GM12878 (cell line): ENCODE results near the gene DNAJB6. TPM values are rescaled to one million over a fixed set of nuclear protein-coding genes. Genes with fewer than 3 reads are reported as not detected.

ENCODE experiments used
- ATAC-seq: fragments of 200-7000 bp; cut with Tn5 transposase; 3 replicates; pipeline ENCODE4 v1.9.1; 2020; ENCODE audit warnings: mild to moderate bottlenecking, moderate library complexity
- BruUV-seq: library from RNA; stranded (reverse); fragments of 400-500 nt; replicated peaks from 2 replicates; lab custom pipeline; 2021; lab: Mats Ljungman, UMichigan
- CTCF ChIA-PET: fragments of 300-600 bp; sonication (Branson Sonifier 250); formaldehyde crosslinking; extraction: SDS; loops from one replicate; lab custom pipeline; 2021; ENCODE audit warnings: inconsistent platforms; lab: Yijun Ruan, JAX
- POLR2A ChIA-PET: fragments of 350-600 bp; formaldehyde crosslinking; extraction: SDS; loops from one replicate; lab custom pipeline; 2021; ENCODE audit warnings: inconsistent platforms; lab: Charles Lee
- RAD21 ChIA-PET: fragments of 300-600 bp; sonication (Branson Sonifier 250); formaldehyde crosslinking; loops from one replicate; lab custom pipeline; 2023; ENCODE audit warnings: antibody characterized with exemption; ENCODE audit not compliant: unreplicated experiment; lab: Charles Lee
- SMC1A ChIA-PET: fragments of 300-600 bp; sonication (Branson Sonifier 250); formaldehyde crosslinking; loops from one replicate; lab custom pipeline; 2023; ENCODE audit not compliant: unreplicated experiment, uncharacterized antibody; lab: Charles Lee
- DNase-seq: peaks from one replicate; pipeline ENCODE4 v3.0.0-alpha.2; 2011; ENCODE audit warnings: low read depth, low spot score
- FAIRE-seq: peaks from 3 replicates; lab custom pipeline; 2011; peaks lifted over from hg19 to GRCh38; lab: Jason Lieb, UNC
- H2AFZ ChIP-seq: 2 replicates; pipeline ENCODE4 v1.6.0; 2011; ENCODE audit warnings: low read depth, low read length, control low read depth; ENCODE audit not compliant: control insufficient read depth
- H3K27ac ChIP-seq: 2 replicates; pipeline ENCODE4 v1.5.1; 2011; ENCODE audit warnings: control low read depth; ENCODE audit not compliant: control insufficient read depth, insufficient read depth
- H3K27me3 ChIP-seq, 2 experiments: replicated peaks in 1 of 2; 2 replicates each; pipeline versions ENCODE4 v1.6.0 to v1.6.1; 2011; ENCODE audit warnings: low read length in 1 of 2; ENCODE audit not compliant: control insufficient read depth in 2 of 2, insufficient read depth in 2 of 2
- H3K36me3 ChIP-seq, 2 experiments: 2 replicates each; pipeline ENCODE4 v1.5.1; 2011; ENCODE audit warnings: low read length in 1 of 2; ENCODE audit not compliant: control insufficient read depth in 2 of 2, insufficient read depth in 2 of 2
- H3K4me1 ChIP-seq: 2 replicates; pipeline ENCODE4 v1.6.1; 2011; ENCODE audit warnings: mild to moderate bottlenecking, low read length, moderate library complexity, mixed read lengths; ENCODE audit not compliant: control insufficient read depth, insufficient read depth
- H3K4me2 ChIP-seq: 2 replicates; pipeline ENCODE4 v1.6.0; 2011; ENCODE audit warnings: control low read depth; ENCODE audit not compliant: control insufficient read depth, insufficient read depth
- H3K4me3 ChIP-seq: fragments of 200-600 bp; sonication (generic); 2 replicates; pipeline ENCODE4 v1.5.1; 2016
- H3K79me2 ChIP-seq: 2 replicates; pipeline ENCODE4 v1.6.0; 2011; ENCODE audit warnings: low read length; ENCODE audit not compliant: control insufficient read depth, insufficient read depth
- H3K9ac ChIP-seq: 2 replicates; pipeline ENCODE4 v1.8.0; 2011; ENCODE audit warnings: low read length, control low read depth, mixed read lengths; ENCODE audit not compliant: control insufficient read depth, insufficient read depth
- H3K9me3 ChIP-seq: replicated peaks from 3 replicates; pipeline ENCODE4 v1.5.1; 2011; ENCODE audit warnings: mild to moderate bottlenecking, low read length; ENCODE audit not compliant: control insufficient read depth, insufficient read depth
- H4K20me1 ChIP-seq: 2 replicates; pipeline ENCODE4 v1.6.0; 2011; ENCODE audit not compliant: control insufficient read depth, insufficient read depth
- FOXM1 ChIP-seq: IDR thresholded peaks from 2 replicates; pipeline ENCODE4 v1.6.1; 2012; ENCODE audit warnings: low read depth, mild to moderate bottlenecking, inconsistent platforms, low read length, moderate library complexity
- IRF5 ChIP-seq: fragments of 450-650 bp; IDR thresholded peaks from 2 replicates; pipeline ENCODE4 v1.6.1; 2017; ENCODE audit warnings: borderline replicate concordance
- MEF2B ChIP-seq: fragments of 450-650 bp; IDR thresholded peaks from 2 replicates; pipeline ENCODE4 v1.6.1; 2018; ENCODE audit warnings: mild to moderate bottlenecking, moderate library complexity; ENCODE audit not compliant: partially characterized antibody, poor library complexity, severe bottlenecking
- PML ChIP-seq: IDR thresholded peaks from 2 replicates; pipeline ENCODE4 v1.6.1; 2012; ENCODE audit warnings: low read length, inconsistent platforms
- POU2F2 ChIP-seq: IDR thresholded peaks from 3 replicates; pipeline ENCODE4 v1.6.1; 2011; ENCODE audit warnings: low read depth, mild to moderate bottlenecking, low read length, borderline replicate concordance
- SREBF2 ChIP-seq: IDR thresholded peaks from 2 replicates; pipeline ENCODE4 v1.6.1; 2012; ENCODE audit warnings: mild to moderate bottlenecking, low read length
- TCF12 ChIP-seq: IDR thresholded peaks from 2 replicates; pipeline ENCODE4 v1.6.1; 2011; ENCODE audit warnings: low read depth, mild to moderate bottlenecking, low read length
- YBX1 ChIP-seq: fragments of 450-650 bp; IDR thresholded peaks from 2 replicates; pipeline ENCODE4 v1.6.1; 2016; ENCODE audit warnings: antibody characterized with exemption
- YY1 ChIP-seq: IDR thresholded peaks from 2 replicates; pipeline ENCODE4 v1.6.1; 2011; ENCODE audit warnings: low read depth, mild to moderate bottlenecking, low read length
- ZNF207 ChIP-seq: fragments of 450-650 bp; IDR thresholded peaks from 2 replicates; pipeline ENCODE4 v1.6.1; 2014; ENCODE audit warnings: antibody characterized with exemption, mild to moderate bottlenecking, borderline replicate concordance
- ZNF384 ChIP-seq: IDR thresholded peaks from 2 replicates; pipeline ENCODE4 v1.6.1; 2012; ENCODE audit warnings: low read depth, mild to moderate bottlenecking, low read length, improper control_type of control experiment, borderline replicate concordance
- WGBS: methylation state at CpG from one replicate; pipeline ENCODE4 v1.1.6; 2016; ENCODE audit warnings: low lambda C conversion rate; ENCODE audit not compliant: insufficient replicate concordance, insufficient coverage; ENCODE audit errors: missing lambda C conversion rate; 5-methylcytosine and 5-hydroxymethylcytosine counted together
- in situ Hi-C: fragments of 300-500 bp; cut with MboI; formaldehyde crosslinking; loops from 9 replicates; pipeline ENCODE4 v1.14.3; 2018; ENCODE audit warnings: mixed read lengths
- intact Hi-C: fragments of 100-400 bp; cut with micrococcal nuclease; formaldehyde crosslinking; loops from one replicate; pipeline ENCODE4 v1.14.2; 2022; ENCODE audit not compliant: unreplicated experiment
- polyA plus RNA-seq, 11 experiments: library from polyadenylated mRNA; depleted of rRNA in 4 of 11; unstranded in 6 of 11; stranded (reverse) in 5 of 11; fragments of >200 nt; fragmentation: Nextera tagmentation in 4 of 11; fragmentation: Illumina TruSeq in 1 of 11; extraction: Ambion mirVana in 4 of 11; extraction: Trizol in 1 of 11; gene quantifications; 1 replicate in 1 of 11; 2 replicates in 10 of 11; pipeline versions ENCODE4 v1.2.1 to v1.2.3, GENCODE V29; 2011 to 2016; ENCODE audit warnings: inconsistent platforms in 2 of 11, missing spikeins in 2 of 11, low read depth in 1 of 11
- total RNA-seq, 4 experiments: library from RNA; depleted of rRNA in 3 of 4; stranded (reverse); fragments of >200 nt in 3 of 4; fragmentation: Illumina TruSeq in 1 of 4; extraction: Trizol in 1 of 4; gene quantifications; 2 replicates each; pipeline versions ENCODE4 v1.2.1 to v1.2.3, GENCODE V29; 2013 to 2021
- TF ChIP-seq, protein P1 (sequence below): fragments of 450-650 bp; formaldehyde crosslinking; IDR thresholded peaks from 2 replicates; pipeline ENCODE4 v1.4.0; 2022; ENCODE audit warnings: mild to moderate bottlenecking, moderate library complexity
- TF ChIP-seq, protein P2 (sequence below): fragments of 150-350 bp; IDR thresholded peaks from 2 replicates; pipeline ENCODE4 v1.6.1; 2014; ENCODE audit warnings: mild to moderate bottlenecking, low read depth, low read length

The DNAJB6 gene
- total and polyA plus RNA-seq, 10 of the 15 experiments (the other 5 are each of a cell fraction or from before 2014, with no cell fraction given): 34.5 to 117 (median 53.1) TPM

DNA sequence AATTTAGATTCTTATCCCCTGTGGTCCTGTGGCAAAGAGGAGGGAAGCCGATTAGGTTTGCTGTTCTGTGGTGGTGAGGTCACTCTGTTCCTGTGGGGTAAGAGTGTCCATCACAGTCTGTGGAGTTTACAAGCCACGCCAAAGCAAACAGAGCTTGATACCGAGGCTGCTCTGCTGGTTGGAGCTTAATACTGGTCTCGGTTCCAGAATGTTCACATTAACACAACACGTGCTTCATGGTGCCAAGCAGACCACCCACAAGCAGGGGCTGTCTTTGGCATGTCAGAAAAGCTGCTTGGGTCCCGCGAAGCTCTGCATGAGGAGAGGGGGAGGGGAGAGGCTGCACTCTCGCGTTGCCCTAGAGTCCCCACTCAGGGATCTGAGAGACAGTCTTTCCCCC lies 47.5 kb downstream of the DNAJB6 start:
- in situ Hi-C loops (no loop called here), intact Hi-C loops (no loop called here)
- FAIRE-seq: no peak

More for the DNA sequence above, 47.5 kb downstream of the DNAJB6 start:
- TF ChIP-seq, protein P1, sequence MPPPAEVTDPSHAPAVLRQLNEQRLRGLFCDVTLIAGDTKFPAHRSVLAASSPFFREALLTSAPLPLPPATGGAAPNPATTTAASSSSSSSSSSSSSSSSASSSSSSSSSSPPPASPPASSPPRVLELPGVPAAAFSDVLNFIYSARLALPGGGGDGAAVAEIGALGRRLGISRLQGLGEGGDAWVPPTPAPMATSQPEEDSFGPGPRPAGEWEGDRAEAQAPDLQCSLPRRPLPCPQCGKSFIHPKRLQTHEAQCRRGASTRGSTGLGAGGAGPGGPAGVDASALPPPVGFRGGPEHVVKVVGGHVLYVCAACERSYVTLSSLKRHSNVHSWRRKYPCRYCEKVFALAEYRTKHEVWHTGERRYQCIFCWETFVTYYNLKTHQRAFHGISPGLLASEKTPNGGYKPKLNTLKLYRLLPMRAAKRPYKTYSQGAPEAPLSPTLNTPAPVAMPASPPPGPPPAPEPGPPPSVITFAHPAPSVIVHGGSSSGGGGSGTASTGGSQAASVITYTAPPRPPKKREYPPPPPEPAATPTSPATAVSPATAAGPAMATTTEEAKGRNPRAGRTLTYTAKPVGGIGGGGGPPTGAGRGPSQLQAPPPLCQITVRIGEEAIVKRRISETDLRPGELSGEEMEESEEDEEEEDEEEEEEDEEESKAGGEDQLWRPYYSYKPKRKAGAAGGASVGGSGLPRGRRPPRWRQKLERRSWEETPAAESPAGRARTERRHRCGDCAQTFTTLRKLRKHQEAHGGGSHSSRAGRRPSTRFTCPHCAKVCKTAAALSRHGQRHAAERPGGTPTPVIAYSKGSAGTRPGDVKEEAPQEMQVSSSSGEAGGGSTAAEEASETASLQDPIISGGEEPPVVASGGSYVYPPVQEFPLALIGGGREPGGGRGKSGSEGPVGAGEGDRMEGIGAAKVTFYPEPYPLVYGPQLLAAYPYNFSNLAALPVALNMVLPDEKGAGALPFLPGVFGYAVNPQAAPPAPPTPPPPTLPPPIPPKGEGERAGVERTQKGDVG (CRISPR knock-in tag): no peak
- TF ChIP-seq TCF12 (no peak), MEF2B (no peak), ZNF384 (no peak), IRF5 (no peak), YBX1 (no peak), YY1 (no peak), PML (no peak), FOXM1 (no peak), ZNF207 (no peak), POU2F2 (no peak), SREBF2 (no peak)
- TF ChIP-seq, protein P2, sequence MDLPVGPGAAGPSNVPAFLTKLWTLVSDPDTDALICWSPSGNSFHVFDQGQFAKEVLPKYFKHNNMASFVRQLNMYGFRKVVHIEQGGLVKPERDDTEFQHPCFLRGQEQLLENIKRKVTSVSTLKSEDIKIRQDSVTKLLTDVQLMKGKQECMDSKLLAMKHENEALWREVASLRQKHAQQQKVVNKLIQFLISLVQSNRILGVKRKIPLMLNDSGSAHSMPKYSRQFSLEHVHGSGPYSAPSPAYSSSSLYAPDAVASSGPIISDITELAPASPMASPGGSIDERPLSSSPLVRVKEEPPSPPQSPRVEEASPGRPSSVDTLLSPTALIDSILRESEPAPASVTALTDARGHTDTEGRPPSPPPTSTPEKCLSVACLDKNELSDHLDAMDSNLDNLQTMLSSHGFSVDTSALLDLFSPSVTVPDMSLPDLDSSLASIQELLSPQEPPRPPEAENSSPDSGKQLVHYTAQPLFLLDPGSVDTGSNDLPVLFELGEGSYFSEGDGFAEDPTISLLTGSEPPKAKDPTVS: no peak
- ChIA-PET POLR2A (no interaction called here), SMC1A (no interaction called here), RAD21 (no interaction called here), CTCF (no interaction called here)
- Histone ChIP-seq H4K20me1 (no peaks in the 10 kb centered on the region), H3K27me3 (no peaks in the 10 kb centered on the region), H3K9me3 (no peaks in the 10 kb centered on the region), H3K79me2 (peaks cover 1% of the 10 kb centered on the region), H2AFZ (no peak overlapping the region), H3K4me2 (no peak overlapping the region), H3K9ac (no peak overlapping the region), H3K36me3 (peaks cover 11 to 32% of the 10 kb centered on the region in 2 experiments), H3K4me3 (no peak overlapping the region), H3K4me1 (no peaks in the 10 kb centered on the region; the same call in 1 of the 2 replicates), H3K27ac (no peak overlapping the region)
- WGBS: 98% methylated on average over 9 of the region's 9 CpGs
- BruUV-seq: no TSS peak
- DNase-seq (no peak), ATAC-seq (no peak)
